Activated CD8-positive, alpha-beta T cell treated with anti-CD3 and anti-CD28 coated beads, Interleukin-2, amount 10 ng/mL, durations not matched to agents 7 days and 5 days (primary cell): Measurements from ENCODE around the gene DDX3Y. TPM values are rescaled to one million over a fixed set of nuclear protein-coding genes. Genes with fewer than 3 reads are reported as not detected.

Experiments
- total RNA-seq, 2 experiments: library from RNA; stranded (reverse); gene quantifications; one replicate each; pipeline ENCODE4 v1.2.3, GENCODE V29; 2021

Gene DDX3Y
- total RNA-seq, 2 experiments from 2014 or later: 74.8 to 80.6 TPM

Other genes starting within 250 kb of the DDX3Y start
- gene USP9Y, start 203.6 kb upstream of the DDX3Y start, total RNA-seq: 10 to 100 TPM; 18.7 to 19.4 TPM